ENCODE results near the gene LTBP1.
"Not testable (repeated sequence)": the region's sequence is repeated elsewhere in the genome, so short reads cannot be mapped to it uniquely, and the experiment has no call there.

DNA sequence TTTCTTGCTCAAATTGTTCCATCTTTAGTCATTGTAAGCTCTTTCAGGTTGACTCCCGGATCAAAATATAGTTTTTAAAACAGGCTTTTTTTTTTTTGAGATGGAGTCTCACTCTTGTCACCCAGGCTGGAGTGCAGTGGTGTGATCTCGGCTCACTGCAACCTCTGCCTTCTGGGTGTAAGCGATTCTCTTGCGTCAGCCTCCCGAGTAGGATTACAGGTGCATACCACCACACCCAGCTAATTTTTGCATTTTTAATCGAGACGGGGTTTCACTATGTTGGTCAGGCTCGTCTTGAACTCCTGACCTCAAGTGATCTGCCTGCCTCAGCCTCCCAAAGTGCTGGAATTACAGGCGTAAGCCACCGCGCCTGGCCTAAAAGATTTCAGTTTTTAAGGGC is 106.0 kb downstream of the LTBP1 start:
- TF ChIP-seq EP300, POLR2AphosphoS5 (IDR thresholded peaks at IDR 0.05): not testable (repeated sequence)
- TF ChIP-seq, protein P1, sequence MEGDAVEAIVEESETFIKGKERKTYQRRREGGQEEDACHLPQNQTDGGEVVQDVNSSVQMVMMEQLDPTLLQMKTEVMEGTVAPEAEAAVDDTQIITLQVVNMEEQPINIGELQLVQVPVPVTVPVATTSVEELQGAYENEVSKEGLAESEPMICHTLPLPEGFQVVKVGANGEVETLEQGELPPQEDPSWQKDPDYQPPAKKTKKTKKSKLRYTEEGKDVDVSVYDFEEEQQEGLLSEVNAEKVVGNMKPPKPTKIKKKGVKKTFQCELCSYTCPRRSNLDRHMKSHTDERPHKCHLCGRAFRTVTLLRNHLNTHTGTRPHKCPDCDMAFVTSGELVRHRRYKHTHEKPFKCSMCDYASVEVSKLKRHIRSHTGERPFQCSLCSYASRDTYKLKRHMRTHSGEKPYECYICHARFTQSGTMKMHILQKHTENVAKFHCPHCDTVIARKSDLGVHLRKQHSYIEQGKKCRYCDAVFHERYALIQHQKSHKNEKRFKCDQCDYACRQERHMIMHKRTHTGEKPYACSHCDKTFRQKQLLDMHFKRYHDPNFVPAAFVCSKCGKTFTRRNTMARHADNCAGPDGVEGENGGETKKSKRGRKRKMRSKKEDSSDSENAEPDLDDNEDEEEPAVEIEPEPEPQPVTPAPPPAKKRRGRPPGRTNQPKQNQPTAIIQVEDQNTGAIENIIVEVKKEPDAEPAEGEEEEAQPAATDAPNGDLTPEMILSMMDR (IDR thresholded peaks at IDR 0.05), result not testable (repeated sequence)
